GM19023 (cell line): ENCODE measurements around the gene SNX5.
"Not testable (repeated sequence)": the region's sequence is repeated elsewhere in the genome, so short reads cannot be mapped to it uniquely, and the experiment has no call there.

Experiments
- ATAC-seq: cut with Tn5 transposase; IDR thresholded peaks from one replicate; pipeline ENCODE4 v1.9.1; 2021; ENCODE audit warnings: mild to moderate bottlenecking, moderate library complexity; ENCODE audit not compliant: unreplicated experiment

The SNX5 gene

DNA sequence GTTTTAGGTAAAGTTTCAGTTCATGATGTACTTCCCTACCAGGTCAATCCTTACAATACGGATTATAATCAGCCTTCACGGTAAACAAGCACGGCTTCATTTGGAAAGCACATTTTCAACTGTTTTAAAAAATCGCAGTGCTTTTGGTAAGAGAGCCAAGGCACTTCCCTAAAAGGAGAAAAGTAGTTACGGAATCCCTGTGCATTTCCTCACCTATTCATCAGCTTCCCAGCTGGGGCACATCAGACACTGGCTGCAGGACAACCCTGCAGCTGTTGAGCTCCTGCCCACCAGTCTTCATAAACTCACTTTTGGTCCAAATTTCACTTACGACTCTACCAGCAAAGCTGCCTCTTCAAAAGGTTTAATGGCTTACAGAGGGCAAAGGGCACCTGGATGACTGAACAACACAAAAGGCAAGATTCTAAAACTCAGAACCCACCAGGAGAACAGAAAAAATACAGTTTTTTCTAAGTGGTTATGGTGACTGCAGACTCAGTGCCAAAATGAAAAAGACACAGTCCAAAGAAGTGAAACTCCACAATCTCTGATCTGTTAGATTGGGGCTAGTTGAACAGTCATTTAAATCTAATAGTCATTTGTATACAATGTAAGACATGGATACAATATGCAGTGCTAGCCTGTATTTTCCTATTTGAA, 7.5 kb downstream of the SNX5 start:
- no peak for ATAC-seq

DNA sequence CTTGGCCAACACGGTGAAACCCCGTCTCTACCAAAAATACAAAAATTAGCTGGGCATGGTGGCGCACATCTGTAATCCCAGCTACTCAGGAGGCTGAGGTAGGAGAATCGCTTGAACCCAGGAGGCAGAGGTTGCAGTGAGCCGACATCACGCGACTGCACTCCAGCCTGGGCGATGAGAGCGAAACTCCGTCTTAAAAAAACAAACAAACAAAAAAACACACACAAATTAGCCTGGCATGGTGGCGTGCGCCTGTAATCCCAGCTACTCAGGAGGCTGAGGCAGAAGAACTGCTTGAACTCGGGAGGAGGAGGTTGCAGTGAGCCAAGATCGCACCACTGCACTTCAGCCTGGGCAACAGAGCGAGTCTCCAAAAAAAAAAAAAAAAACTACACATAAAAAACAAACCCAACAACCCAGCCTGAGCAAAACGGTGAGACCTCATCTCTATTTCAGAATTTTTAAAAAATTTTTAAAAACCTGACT, 8.2 kb downstream of the SNX5 start:
- ATAC-seq, result not testable (repeated sequence)

DNA sequence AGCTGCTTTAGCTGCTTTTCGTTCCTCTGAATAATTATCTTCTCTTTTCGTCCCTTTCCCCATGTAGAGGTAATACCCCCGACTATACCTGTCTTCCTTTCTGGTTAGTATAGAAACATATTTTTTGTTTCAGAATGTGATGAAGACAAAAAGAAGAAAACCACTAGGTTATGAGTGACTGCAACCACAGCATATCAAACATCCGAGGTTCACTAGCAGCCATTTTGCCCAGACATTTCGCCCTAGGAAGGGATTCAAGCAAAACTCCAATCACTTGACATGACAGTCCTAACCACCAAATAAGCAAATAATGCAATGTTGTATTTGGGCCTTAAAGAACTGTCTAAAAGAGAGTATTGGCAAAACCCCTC, 9.4 kb downstream of the SNX5 start:
- no peak for ATAC-seq

DNA sequence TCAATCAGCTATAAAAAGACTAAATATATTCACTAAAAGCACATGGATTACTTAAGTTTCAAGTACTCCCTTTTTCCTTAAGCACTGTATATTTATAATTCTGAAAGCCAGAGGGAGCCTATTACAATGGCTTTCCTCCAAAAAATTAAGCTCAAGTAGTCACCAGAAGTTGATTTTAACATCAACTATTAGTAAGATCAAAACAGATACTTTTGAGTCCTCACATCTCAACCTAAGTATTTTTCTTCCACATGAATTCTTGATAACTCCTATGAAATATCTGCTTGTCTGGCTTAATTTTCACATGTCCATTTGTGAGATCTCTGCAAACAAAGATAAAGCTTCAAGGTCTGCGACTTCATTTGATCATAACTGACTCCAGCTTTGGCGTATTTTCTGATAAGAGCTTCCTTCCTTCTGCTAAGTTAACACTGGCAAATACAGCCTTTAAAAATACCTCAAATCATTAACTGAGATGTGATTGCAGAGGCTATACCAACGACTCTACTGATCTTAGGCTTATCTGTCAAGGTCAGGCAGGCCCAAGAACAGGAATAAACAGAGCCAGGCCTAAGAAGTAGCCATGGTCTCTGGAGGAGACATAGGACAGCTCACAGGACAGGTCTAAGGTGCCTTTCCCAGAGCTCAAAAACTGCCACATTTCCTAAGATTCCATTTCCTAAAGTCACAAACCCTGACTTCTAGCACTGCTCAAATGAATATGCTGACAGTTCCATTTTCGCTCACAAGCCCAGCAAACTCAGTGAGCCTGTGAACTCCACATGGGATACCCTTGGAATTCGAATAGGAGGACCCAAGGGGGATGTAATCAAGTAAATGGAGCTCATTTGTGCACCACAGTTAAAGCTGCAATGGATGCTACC, 10.0 kb downstream of the SNX5 start:
- ATAC-seq, result no peak

DNA sequence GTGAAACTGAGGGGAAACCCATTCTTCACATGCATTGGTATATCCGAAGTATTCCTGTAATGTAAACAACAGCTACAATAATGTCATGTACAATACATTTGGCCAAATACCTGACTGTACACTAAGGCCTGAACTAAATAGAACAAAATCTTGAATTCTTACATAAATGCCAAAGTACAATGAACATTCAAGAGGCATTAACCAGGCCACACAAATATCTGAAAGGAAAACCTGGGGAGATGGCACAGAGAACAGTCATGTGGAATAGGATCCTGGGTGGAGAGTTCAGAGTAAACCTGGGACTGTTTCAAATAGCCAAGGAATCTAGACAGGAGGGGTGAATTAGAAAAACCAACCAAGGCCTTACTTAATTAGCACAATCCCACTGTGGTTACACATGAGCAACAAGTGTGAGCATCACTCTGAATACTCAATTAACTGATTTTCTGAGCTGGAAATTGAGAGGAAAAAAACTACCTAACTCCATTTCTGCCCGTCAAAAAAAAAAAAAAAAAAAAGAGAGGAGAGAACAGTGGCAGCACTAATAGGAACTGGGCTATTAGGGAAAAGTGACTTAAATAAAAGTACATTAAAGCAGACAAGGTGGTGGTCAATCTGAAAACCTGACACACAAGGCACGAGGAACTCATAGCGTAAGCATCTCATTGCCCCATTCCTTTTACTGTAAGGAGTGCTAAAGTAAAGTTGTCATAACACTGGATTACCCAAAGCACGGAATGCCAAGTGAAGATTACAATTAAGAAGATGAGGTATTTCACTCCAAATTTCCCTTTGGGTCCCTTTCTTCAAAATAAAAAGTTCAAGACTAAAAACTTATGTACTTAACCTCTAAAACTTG, 10.9 kb downstream of the SNX5 start:
- no peak for ATAC-seq

DNA sequence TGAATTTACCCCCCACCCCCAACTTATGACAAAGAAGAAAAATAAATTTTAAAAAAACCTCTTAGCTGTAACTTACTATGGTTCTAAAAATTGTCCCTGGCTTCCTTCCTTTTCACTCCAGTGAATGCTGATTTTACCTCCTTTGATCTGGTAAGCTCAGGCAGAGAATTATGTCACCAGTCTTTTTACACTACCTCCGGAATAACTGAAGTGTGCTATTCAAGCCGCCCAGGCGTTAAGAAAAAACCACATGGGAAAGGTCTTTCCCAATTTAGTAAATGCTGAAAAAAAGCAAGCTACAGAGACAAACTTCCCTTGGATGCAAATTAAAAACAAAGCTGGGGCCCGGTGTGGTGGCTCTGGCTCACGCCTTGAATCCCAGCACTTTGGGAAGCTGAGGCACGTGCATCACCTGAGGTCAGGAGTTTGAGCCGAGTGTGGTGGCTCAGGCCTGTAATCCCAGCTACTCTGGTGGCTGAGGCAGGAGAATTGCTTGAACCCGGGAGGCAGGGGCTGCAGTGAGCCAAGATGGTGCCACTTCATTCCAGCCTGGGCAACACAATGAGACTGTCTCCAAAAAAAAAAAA, 12.4 kb downstream of the SNX5 start:
- ATAC-seq, result no peak

DNA sequence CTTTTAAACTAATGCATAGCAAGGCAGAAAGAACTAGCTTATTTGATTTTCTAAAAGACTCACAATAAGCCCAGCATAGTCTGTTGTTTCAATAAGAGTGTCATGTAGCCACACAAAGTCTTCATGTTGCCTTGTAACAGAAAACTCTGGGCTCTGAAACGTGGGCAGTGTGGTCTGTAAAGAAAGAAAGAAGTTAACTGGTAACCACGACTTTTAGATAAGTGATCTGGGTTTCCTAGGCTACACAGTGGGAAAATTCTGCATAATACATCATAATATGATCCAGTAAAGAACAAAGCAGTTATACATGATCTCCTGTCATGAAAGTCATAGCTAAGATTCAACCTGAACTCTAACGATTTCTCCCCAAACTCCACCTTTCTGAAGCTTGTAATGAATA, 13.3 kb downstream of the SNX5 start:
- ATAC-seq, result no peak

DNA sequence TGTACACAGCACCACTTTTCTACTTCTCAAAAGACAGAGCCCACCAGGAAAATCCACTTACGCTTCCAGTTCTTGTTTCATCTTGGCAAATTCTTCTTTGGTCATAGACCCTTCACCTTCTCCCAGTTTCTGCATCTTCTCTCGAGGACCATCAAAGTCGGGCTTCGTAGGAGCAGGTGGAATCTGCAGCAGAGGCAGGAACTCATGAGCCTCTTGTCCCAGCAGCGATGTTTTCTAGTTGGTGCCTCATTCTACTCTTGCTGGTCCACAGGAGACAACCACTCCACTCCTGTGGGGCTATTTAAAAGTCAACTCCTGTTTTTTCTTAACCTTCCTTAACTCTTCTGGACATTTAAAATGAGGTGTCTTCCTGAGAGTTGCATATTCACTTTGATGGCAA, 14.7 kb downstream of the SNX5 start:
- ATAC-seq, result no peak

DNA sequence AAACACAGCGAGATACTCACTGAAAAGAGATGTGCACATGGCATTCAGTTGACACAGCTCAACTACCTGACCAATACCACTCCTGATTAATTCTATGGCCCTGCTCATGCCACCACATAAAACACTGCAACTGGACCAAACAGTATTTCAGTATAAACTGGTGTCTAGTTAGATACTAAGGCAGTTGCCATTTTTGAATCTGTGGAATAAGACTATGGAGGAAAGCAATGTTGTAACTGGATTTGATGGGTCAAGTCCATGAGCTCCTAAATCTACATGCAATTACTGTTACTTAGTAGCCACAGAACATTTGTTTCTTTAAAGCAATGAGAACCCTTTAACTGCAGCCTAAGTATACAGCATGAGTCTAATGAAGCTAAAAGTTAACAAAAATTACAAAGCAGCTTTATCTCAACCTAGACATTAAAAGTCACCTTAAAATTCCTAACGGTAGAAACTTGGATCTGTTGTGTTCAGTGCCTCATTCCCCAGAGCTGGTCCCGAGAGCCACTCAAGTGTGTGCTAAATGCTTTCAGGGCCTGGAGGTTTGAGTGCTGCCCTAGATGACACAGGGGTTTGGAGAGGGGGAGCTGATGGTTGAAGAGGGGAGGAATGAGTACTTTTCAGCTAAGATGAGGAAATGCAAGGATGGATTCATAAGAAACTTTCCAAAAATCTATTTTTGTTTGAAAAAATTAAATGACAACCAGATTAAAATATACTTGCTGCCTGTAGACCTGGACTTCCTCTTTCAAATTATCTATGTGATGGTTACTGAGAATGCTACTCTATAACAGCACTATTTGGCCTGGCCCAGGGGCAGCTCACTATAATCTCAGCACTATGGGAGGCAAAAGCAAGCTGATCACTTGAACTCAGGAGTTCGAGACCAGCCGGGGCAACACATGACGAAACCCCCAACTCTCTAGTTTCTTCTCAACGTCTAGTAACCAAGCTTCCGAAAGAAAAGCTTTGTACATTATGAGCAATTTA, 15.6 kb downstream of the SNX5 start:
- no peak for ATAC-seq

DNA sequence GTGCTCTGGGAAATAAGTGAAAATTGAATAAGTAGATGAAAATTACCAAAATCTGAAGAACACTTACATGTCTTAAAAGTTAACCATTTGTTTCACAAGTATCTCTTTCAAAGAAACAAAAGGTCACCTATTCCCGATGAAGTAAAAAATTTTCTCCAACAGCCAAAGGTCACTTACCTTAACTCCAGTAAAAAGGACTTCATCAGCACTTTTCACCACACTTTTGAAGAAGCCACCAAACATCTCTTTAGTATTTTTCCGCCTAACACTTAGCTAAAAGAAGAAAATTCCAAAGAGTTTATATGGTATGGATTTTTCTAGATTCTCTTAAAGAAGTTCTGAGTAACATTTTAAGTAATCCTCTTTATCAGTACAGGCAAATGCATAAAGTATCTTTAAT, 17.3 kb downstream of the SNX5 start:
- ATAC-seq, result no peak

DNA sequence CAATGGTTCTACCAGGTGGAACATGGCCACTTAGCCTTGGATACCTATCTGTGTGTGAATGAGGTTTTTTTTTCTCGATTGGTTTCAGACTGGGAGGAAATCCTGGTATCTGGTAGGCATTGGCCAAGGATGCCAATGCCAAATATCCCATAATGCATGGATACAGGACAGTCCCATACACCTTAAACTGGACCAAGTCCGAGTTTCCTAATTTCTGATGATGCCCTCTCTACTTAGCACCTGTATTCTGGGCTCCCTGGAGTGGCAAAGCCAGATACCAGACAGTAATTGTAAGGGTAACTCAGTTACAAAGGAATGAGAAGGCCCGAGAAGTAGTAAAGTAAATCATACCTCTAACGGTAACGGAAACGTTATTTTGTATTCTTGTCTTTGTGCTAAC, 17.9 kb downstream of the SNX5 start:
- ATAC-seq, result no peak

DNA sequence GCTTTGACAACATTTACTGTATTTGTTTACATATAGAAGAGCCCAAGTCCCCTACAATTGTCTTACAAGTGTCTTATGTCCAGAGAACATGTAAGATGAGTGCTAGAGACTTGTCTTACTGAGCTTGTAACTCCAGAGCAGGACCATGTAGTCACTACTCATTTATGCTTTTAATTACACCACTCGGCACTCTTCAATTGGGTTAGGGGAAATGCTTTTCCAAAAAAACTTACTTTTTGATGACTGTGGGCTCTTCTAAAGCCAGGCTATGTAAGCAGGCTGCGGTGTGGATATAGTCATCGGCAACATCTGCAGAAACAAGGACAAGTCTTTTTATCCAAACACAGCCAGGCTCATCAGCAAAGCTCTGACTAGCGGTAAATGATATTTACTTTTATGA, 18.7 kb downstream of the SNX5 start:
- no peak for ATAC-seq

DNA sequence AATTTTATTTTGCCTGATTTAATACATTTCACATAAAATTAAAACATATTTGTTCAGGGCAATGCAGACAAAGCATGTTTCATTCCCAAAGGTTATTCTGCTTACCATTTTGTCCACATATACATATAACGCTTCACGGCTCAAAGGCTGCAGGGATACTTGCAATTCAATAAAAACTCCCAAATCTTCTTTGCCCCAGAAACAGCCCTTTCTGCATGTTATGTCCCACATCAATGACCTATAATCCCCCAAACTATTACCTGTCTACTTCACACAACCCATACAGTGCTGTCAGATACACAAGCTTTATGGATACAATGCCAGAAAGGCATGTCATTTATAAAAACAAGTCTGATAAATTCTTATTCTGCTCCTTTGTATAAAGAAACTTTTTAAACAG, 20.2 kb downstream of the SNX5 start:
- no peak for ATAC-seq

DNA sequence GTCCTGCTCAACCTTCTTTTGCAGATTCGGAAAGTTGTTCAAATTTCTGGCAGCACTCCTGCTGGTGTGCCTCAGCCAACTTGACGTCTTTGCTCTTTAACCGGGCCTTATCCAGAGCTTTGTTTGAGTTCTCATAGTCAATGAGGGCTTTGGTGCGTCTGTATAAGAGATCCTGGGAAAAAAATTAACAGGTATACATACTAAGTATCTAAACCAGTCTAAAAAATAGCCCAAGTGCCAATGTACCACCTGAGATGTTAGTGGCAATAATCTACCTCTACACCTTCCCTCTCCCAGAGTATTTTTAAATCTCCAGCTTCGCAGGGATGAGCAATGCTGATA, 21.1 kb downstream of the SNX5 start:
- no peak for ATAC-seq

DNA sequence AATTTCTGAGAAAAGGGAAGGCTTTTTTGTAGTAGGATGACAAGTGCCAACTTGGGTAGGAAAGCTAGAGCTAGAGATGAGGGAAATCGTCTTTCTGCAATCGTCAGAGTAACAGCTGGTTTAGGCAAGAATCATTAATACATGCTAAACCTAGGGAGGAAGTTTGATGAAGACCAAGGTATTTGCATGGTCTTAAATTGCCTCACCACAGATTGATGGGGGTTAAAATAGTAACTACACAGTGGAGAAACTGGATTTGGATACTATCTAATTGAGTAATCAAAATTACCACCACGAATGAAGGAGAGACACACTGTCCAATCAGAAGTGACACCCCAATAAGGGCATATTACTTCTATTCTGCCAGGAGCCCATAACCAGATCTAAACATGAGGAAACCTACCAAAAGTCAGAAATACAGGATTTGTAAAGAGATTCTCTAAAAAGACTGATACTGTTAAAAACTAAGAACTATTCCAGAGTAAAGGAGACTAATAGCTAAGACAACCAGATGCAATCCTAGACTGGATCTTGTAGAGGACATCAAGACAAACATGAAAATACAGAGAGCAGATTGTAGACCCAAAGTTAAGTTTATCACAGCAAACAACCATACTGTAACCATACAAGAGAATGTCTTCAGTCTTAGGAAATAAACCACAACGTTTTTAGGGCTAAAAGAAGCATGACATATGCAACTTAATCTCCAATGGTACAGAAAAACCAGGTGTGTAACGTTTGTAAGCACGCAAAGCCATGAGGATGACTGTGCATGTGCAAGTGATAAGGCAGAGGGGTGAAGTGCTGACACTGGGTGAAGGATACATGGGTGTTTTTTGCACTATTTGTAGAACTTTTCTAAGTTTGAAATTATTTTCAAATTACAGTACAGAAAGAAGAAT, 21.8 kb downstream of the SNX5 start:
- ATAC-seq, result no peak

DNA sequence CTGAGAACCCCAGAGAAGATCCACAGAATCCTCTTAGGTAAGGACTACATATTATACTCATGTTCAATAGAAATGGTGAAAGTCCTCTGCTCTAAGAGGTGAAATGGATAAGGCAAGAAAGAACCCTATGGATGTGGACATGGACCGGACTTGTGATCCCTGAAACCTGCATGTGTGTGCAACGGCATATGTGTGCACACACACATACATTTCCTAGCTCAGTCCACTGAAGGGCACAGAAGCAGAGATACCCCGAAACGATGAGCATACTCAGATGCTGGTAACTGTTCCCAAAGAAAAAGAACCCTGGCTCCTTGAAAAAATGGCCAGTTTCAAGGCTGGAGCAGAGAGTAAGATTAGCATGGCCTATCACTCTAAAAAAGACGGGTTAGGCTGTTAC, 22.6 kb downstream of the SNX5 start:
- ATAC-seq, result no peak

DNA sequence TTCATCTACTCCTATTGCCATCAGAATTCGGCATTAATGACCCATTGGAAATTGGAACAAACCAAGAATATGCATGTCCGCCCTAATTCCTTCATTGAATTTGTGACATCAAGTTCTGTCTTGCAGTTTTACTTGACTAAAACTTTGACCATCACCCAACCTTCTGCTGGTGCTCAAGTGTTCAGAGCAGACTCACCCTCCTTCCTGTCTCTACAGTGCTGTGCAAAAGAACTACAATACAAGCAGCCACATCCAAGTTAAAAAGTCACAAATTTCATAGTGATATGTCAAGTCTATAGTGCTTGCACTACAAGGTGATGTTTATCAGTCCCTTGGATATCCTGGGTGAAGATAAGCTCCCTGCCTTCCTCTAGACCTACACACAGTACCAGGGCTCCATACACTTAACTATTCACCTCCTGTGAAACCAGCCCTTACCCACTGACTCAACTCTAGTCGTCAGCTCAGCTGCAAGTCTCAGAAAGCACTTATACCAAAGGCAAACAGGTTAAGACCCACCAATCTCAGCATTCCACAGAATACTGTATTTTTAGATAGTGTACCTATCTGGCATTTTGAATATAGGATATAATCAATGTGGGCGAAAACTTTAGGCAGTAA, 23.6 kb downstream of the SNX5 start:
- no peak for ATAC-seq

DNA sequence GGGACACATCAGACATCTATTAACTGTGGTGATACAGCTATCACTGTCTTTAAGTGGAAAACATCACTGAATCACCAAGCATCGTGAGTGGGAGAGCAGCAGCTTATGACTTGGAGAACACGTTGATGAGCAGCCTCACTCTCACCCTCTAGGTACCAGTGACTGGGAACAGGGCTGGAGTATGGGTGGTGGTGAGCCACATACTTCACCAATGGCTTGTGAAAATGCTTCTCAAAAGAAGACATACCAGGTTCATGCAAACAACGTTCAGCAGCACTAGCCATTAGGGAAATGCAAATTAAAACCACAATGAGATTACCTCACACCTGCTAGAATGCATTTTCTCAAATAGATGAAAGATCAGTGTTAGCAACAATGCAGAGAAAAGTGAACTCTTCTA, 25.3 kb downstream of the SNX5 start:
- peak; percentile 61 for ATAC-seq

DNA sequence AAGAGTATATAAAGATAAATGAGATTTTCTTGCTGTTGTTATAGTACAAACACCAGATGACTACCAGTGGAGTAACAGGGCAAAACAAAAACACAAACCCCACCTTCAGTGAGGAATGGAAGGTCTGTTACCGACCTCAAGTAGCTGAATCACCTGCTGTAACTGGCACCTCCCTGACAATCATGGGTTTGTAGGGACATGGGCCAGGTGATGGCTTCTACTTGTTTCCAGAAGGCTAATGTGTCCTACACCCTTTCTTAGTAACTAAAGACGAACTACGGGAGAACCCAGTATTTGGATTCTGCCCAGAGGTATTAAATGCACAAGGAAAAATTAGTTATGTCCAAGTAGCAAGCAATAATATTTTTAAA, 26.8 kb downstream of the SNX5 start:
- ATAC-seq, result no peak
